Trophoblast cell (in vitro differentiated cells and primary cell): ENCODE data around the gene MOCS2.

ENCODE experiments used
- DNase-seq, 2 donors: peaks; one replicate each; pipeline ENCODE4 v3.0.0-alpha.2; 2016
- H2AFZ ChIP-seq: 2 replicates; pipeline ENCODE4 v1.6.1; 2013; ENCODE audit warnings: low read length, moderate library complexity, mild to moderate bottlenecking; ENCODE audit not compliant: insufficient read depth, poor library complexity
- H2AK5ac ChIP-seq: 2 replicates; pipeline ENCODE4 v1.6.1; 2013; ENCODE audit warnings: mild to moderate bottlenecking, low read length
- H2BK120ac ChIP-seq: 2 replicates; pipeline ENCODE4 v1.6.1; 2013; ENCODE audit warnings: low read length, mild to moderate bottlenecking, moderate library complexity; ENCODE audit not compliant: insufficient read depth, poor library complexity
- H2BK12ac ChIP-seq: 2 replicates; pipeline ENCODE4 v1.6.1; 2013; ENCODE audit warnings: mild to moderate bottlenecking, low read length, moderate library complexity
- H2BK5ac ChIP-seq: 2 replicates; pipeline ENCODE4 v1.6.1; 2013; ENCODE audit warnings: low read length, low read depth, moderate library complexity, mild to moderate bottlenecking; ENCODE audit not compliant: poor library complexity
- H3K14ac ChIP-seq: 2 replicates; pipeline ENCODE4 v1.6.1; 2013; ENCODE audit warnings: mild to moderate bottlenecking, low read length
- H3K18ac ChIP-seq: 2 replicates; pipeline ENCODE4 v1.6.1; 2013; ENCODE audit warnings: mild to moderate bottlenecking, low read length
- H3K23ac ChIP-seq: 2 replicates; pipeline ENCODE4 v1.6.1; 2013; ENCODE audit warnings: low read length
- H3K27ac ChIP-seq: 2 replicates; pipeline ENCODE4 v1.5.1; 2013; ENCODE audit warnings: low read depth, mild to moderate bottlenecking, inconsistent platforms, low read length, moderate library complexity
- H3K27me3 ChIP-seq: 2 replicates; pipeline ENCODE4 v1.6.1; 2013; ENCODE audit warnings: inconsistent platforms, mild to moderate bottlenecking, low read length, moderate library complexity; ENCODE audit not compliant: insufficient read depth
- H3K36me3 ChIP-seq, 2 experiments: 1 replicate in 1 of 2; 2 replicates in 1 of 2; pipeline ENCODE4 v1.6.1; 2013; ENCODE audit warnings: low read length in 2 of 2, mild to moderate bottlenecking in 2 of 2, moderate library complexity in 1 of 2; ENCODE audit not compliant: insufficient read depth in 2 of 2, control insufficient read depth in 1 of 2
- H3K4ac ChIP-seq: 2 replicates; pipeline ENCODE4 v1.6.1; 2013; ENCODE audit warnings: low read depth, mild to moderate bottlenecking, low read length, moderate library complexity
- H3K4me1 ChIP-seq, 2 experiments: 1 replicate in 1 of 2; 2 replicates in 1 of 2; pipeline ENCODE4 v1.6.1; 2013; ENCODE audit warnings: low read length in 2 of 2, mild to moderate bottlenecking in 2 of 2, moderate library complexity in 1 of 2; ENCODE audit not compliant: insufficient read depth in 2 of 2, control insufficient read depth in 1 of 2
- H3K4me2 ChIP-seq: 2 replicates; pipeline ENCODE4 v1.6.1; 2013; ENCODE audit warnings: inconsistent platforms, mild to moderate bottlenecking, low read length, moderate library complexity
- H3K4me3 ChIP-seq: 2 replicates; pipeline ENCODE4 v1.5.1; 2013; ENCODE audit warnings: mild to moderate bottlenecking, low read depth, low read length, inconsistent platforms
- H3K79me1 ChIP-seq: one replicate; pipeline ENCODE4 v1.6.1; 2013; ENCODE audit warnings: low read length
- H3K79me2 ChIP-seq: 2 replicates; pipeline ENCODE4 v1.6.1; 2013; ENCODE audit warnings: low read length, mild to moderate bottlenecking; ENCODE audit not compliant: control insufficient read depth, insufficient read depth, poor library complexity
- H3K9ac ChIP-seq: 2 replicates; pipeline ENCODE4 v1.6.1; 2013; ENCODE audit warnings: mild to moderate bottlenecking, low read length
- H3K9me3 ChIP-seq: 2 replicates; pipeline ENCODE4 v1.6.1; 2013; ENCODE audit warnings: low read depth, mild to moderate bottlenecking, control low read depth, inconsistent platforms, low read length; ENCODE audit not compliant: insufficient read depth
- H4K12ac ChIP-seq: 2 replicates; pipeline ENCODE4 v1.6.1; 2013; ENCODE audit warnings: low read depth, mild to moderate bottlenecking, low read length, moderate library complexity
- H4K8ac ChIP-seq: 2 replicates; pipeline ENCODE4 v1.6.1; 2013; ENCODE audit warnings: low read depth, mild to moderate bottlenecking, low read length, moderate library complexity
- H4K91ac ChIP-seq: one replicate; pipeline ENCODE4 v1.6.1; 2013; ENCODE audit warnings: low read depth, mild to moderate bottlenecking, low read length, moderate library complexity
- WGBS: extraction: QIAGEN DNeasy Blood & Tissue Kit; methylation state at CpG from one replicate; pipeline ENCODE4 v1.1.7; 2013; ENCODE audit warnings: missing lambda C conversion rate; ENCODE audit not compliant: insufficient read length, insufficient coverage; ENCODE audit errors: extremely low coverage; 5-methylcytosine and 5-hydroxymethylcytosine counted together

The MOCS2 gene

GRCh38 chr5:53087171-53087570 is 22.4 kb downstream of the MOCS2 start:
- H3K4me2 ChIP-seq: no peak overlapping the region
- H2AFZ ChIP-seq: no peak overlapping the region
- H3K18ac ChIP-seq: no peak overlapping the region
- H3K9ac ChIP-seq: no peak overlapping the region
- H3K27me3 ChIP-seq: no peaks in the 10 kb centered on the region
- H2AK5ac ChIP-seq: no peak overlapping the region
- H3K14ac ChIP-seq: no peak overlapping the region
- no peak overlapping the region for H2BK12ac ChIP-seq
- H3K79me2 ChIP-seq: no peaks in the 10 kb centered on the region
- peaks cover 5 to 12% of the 10 kb centered on the region in 2 experiments for H3K36me3 ChIP-seq
- H3K27ac ChIP-seq: no peak overlapping the region
- H3K23ac ChIP-seq: no peak overlapping the region
- no peak overlapping the region for H4K8ac ChIP-seq
- no peaks in the 10 kb centered on the region for H3K4me1 ChIP-seq
- no peak overlapping the region for H4K12ac ChIP-seq
- no peak overlapping the region for H3K4me3 ChIP-seq
- no peak for DNase-seq
- no peaks in the 10 kb centered on the region for H3K79me1 ChIP-seq
- H4K91ac ChIP-seq: no peak overlapping the region
- H3K4ac ChIP-seq: no peak overlapping the region
- no peak overlapping the region for H2BK5ac ChIP-seq
- no peak overlapping the region for H2BK120ac ChIP-seq
- no CpG with 5 or more reads among the region's 1 CpG for WGBS
- no peaks in the 10 kb centered on the region for H3K9me3 ChIP-seq

GRCh38 chr5:53084546-53085255 is 24.9 kb downstream of the MOCS2 start:
- Histone ChIP-seq H3K4me1 (no peaks in the 10 kb centered on the region), H2BK12ac (no peak overlapping the region), H4K8ac (no peak overlapping the region), H2AFZ (no peak overlapping the region), H3K9me3 (no peaks in the 10 kb centered on the region), H3K18ac (no peak overlapping the region), H3K14ac (no peak overlapping the region), H3K4me2 (no peak overlapping the region), H3K23ac (no peak overlapping the region), H3K79me2 (no peaks in the 10 kb centered on the region), H2BK5ac (no peak overlapping the region), H3K79me1 (no peaks in the 10 kb centered on the region), H4K91ac (no peak overlapping the region), H3K36me3 (peaks cover 2 to 12% of the 10 kb centered on the region in 2 experiments), H4K12ac (no peak overlapping the region), H3K27ac (no peak overlapping the region), H3K9ac (no peak overlapping the region), H2BK120ac (no peak overlapping the region), H3K4ac (no peak overlapping the region), H2AK5ac (no peak overlapping the region), H3K4me3 (no peak overlapping the region), H3K27me3 (no peaks in the 10 kb centered on the region)
- DNase-seq: no peak
- no CpG with 5 or more reads among the region's 4 CpGs for WGBS

DNA sequence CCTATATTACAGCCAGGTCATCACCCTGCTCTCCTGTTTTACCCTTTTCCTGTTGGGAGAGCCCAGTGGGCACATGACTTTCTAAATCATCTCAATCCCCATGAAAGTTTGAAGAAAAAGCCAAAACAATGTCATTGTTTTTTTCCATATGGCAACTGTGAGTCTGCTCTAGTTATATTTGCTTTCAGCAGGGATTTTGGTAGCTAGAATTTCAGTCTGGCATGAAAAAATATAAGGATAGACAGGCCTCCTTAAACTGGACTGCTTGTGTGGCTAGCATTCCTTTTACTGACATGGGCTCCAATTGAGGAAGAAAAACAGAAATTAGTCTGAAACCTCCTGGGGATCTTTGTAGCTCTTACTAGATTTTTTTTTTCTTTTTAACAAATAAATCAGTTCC is 25.6 kb downstream of the MOCS2 start:
- no peak overlapping the region for H3K9ac ChIP-seq
- no peaks in the 10 kb centered on the region for H3K79me1 ChIP-seq
- H2BK120ac ChIP-seq: no peak overlapping the region

DNA sequence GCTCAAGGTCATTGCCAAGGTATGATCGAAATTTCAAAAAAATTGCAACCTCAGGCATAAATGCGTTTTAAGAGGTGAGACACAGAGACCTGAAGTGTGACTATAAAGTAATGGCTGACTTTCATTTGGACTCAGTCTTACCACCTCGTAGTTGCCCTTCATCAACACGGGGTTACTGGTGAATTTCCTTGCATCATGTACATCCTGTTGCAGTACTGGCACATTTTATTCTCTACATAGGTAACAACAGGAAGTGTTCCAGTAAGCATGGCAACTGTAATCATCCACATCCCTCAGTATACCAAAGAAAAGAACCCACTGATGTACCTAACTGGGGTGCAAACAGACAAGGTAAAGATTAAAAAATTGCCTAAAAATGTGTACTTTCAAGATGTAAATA is 29.3 kb downstream of the MOCS2 start:
- Histone ChIP-seq H4K12ac (no peak overlapping the region), H3K9me3 (no peaks in the 10 kb centered on the region)

More for the DNA sequence above, 25.6 kb downstream of the MOCS2 start:
- Histone ChIP-seq H3K18ac (no peak overlapping the region), H3K79me2 (no peaks in the 10 kb centered on the region), H3K14ac (no peak overlapping the region), H4K8ac (no peak overlapping the region), H2AK5ac (no peak overlapping the region), H3K36me3 (peaks cover 2 to 12% of the 10 kb centered on the region in 2 experiments), H3K4me2 (no peak overlapping the region), H3K23ac (no peak overlapping the region), H3K27ac (no peak overlapping the region), H3K4me3 (no peak overlapping the region), H3K27me3 (no peaks in the 10 kb centered on the region), H3K4me1 (no peaks in the 10 kb centered on the region), H3K9me3 (no peaks in the 10 kb centered on the region), H2AFZ (no peak overlapping the region), H2BK5ac (no peak overlapping the region), H4K91ac (no peak overlapping the region), H4K12ac (no peak overlapping the region), H2BK12ac (no peak overlapping the region), H3K4ac (no peak overlapping the region)
- no peak for DNase-seq

More for the DNA sequence above, 29.3 kb downstream of the MOCS2 start:
- H4K8ac ChIP-seq: no peak overlapping the region
- no peak overlapping the region for H3K27ac ChIP-seq
- no peaks in the 10 kb centered on the region for H3K4me1 ChIP-seq
- no peaks in the 10 kb centered on the region for H3K79me1 ChIP-seq
- no peak overlapping the region for H3K4me2 ChIP-seq
- no peak overlapping the region for H2AFZ ChIP-seq
- no peak overlapping the region for H3K9ac ChIP-seq
- WGBS: no CpG with 5 or more reads among the region's 4 CpGs
- no peak overlapping the region for H3K4me3 ChIP-seq
- H2BK12ac ChIP-seq: no peak overlapping the region
- DNase-seq: no peak
- H2BK120ac ChIP-seq: no peak overlapping the region
- no peak overlapping the region for H3K4ac ChIP-seq
- H3K36me3 ChIP-seq: peaks cover 3 to 18% of the 10 kb centered on the region in 2 experiments
- H3K18ac ChIP-seq: no peak overlapping the region
- no peak overlapping the region for H2AK5ac ChIP-seq
- no peak overlapping the region for H3K14ac ChIP-seq
- H3K23ac ChIP-seq: no peak overlapping the region
- H4K91ac ChIP-seq: no peak overlapping the region
- H3K79me2 ChIP-seq: no peaks in the 10 kb centered on the region
- no peaks in the 10 kb centered on the region for H3K27me3 ChIP-seq
- no peak overlapping the region for H2BK5ac ChIP-seq
